Measurements from ENCODE around the gene SRI. TPM values are rescaled to one million over a fixed set of nuclear protein-coding genes. Genes with fewer than 3 reads are reported as not detected.
A peak's percentile ranks its signal among the peaks of the same experiment; 100 is the strongest.
"Not testable (repeated sequence)": the region's sequence is repeated elsewhere in the genome, so short reads cannot be mapped to it uniquely, and the experiment has no call there.

Gene SRI
- 100 to 1,000 TPM; 369 to 809 (median 670) TPM for total RNA-seq
- long read RNA-seq, donor 1, transcript SRI-202 (8 exons, 653 nt): major isoform, 105 of 186 reads
- long read RNA-seq, donor 1, transcript SRI-201 (8 exons, 2,010 nt): minor isoform, 60 of 186 reads
- long read RNA-seq, donor 1, partial matches to known transcripts: 3 of 186 reads
- long read RNA-seq, donor 1, other reads (novel, unspliced or antisense): 15 of 186 reads
- long read RNA-seq, donor 2, transcript SRI-210 (7 exons, 570 nt): minor isoform, 19 of 427 reads
- long read RNA-seq, donor 2, transcript SRI-202 (8 exons, 653 nt): major isoform, 280 of 427 reads
- long read RNA-seq, donor 2, transcript SRI-201 (8 exons, 2,010 nt): minor isoform, 82 of 427 reads
- long read RNA-seq, donor 2, partial matches to known transcripts: 11 of 427 reads
- long read RNA-seq, donor 2, other reads (novel, unspliced or antisense): 33 of 427 reads

- peak; percentile 88 for TF ChIP-seq CTCF (IDR thresholded peaks at IDR 0.05)
- ATAC-seq: peak; percentile 96
- no peaks in the 10 kb centered on the region for H3K36me3 ChIP-seq (ENCODE audit: low read depth)
- H3K4me1 ChIP-seq (ENCODE audit: low read depth): peaks cover 6% of the 10 kb centered on the region
- H3K4me3 ChIP-seq: peak within 1 kb of the TSS; percentile 65
- intact Hi-C loops (cut with DNase I, micrococcal nuclease): no loop called here
- no peaks in the 10 kb centered on the region for H3K9me3 ChIP-seq
- DNase-seq: peak; percentile 91 to 95 (median 92)
Measured at GRCh38 chr7:88219781-88220747, at the start of gene SRI. Gene SRI (minus strand): TSS chr7:88220038. CDS start chr7:88220026, 12 bp downstream.

- intact Hi-C loops (cut with DNase I, micrococcal nuclease): no loop called here
- DNase-seq (no peak), ATAC-seq (no peak)
- no peak for TF ChIP-seq CTCF (IDR thresholded peaks at IDR 0.05)
- Histone ChIP-seq H3K9me3 (no peaks in the 10 kb centered on the region), H3K36me3 (ENCODE audit: low read depth) (no peaks in the 10 kb centered on the region), H3K4me3 (no peak overlapping the region), H3K4me1 (ENCODE audit: low read depth) (no peaks in the 10 kb centered on the region)
Measured at GRCh38 chr7:88269586-88269985, 49.7 kb upstream of the SRI start.

- no peaks in the 10 kb centered on the region for H3K4me1 ChIP-seq (ENCODE audit: low read depth)
- peak; percentile 24 for ATAC-seq
- no peak overlapping the region for H3K4me3 ChIP-seq
- no peaks in the 10 kb centered on the region for H3K9me3 ChIP-seq
- TF ChIP-seq CTCF (IDR thresholded peaks at IDR 0.05): no peak
- peak in 1 of 3 donors; percentile 2 for DNase-seq
- H3K36me3 ChIP-seq (ENCODE audit: low read depth): no peaks in the 10 kb centered on the region
- intact Hi-C loops (cut with DNase I, micrococcal nuclease): no loop called here
Measured at GRCh38 chr7:88268858-88269257, 49.0 kb upstream of the SRI start.

- H3K36me3 ChIP-seq (ENCODE audit: low read depth): no peaks in the 10 kb centered on the region
- ATAC-seq: no peak
- intact Hi-C loops (cut with DNase I, micrococcal nuclease): no loop called here
- H3K9me3 ChIP-seq: no peaks in the 10 kb centered on the region
- no peaks in the 10 kb centered on the region for H3K4me1 ChIP-seq (ENCODE audit: low read depth)
- no peak overlapping the region for H3K4me3 ChIP-seq
- TF ChIP-seq CTCF (IDR thresholded peaks at IDR 0.05): no peak
- no peak for DNase-seq
Measured at GRCh38 chr7:88268051-88268450, 48.2 kb upstream of the SRI start.

- H3K4me3 ChIP-seq: no peak overlapping the region
- intact Hi-C loops (cut with DNase I, micrococcal nuclease): no loop called here
- H3K4me1 ChIP-seq (ENCODE audit: low read depth): no peaks in the 10 kb centered on the region
- no peaks in the 10 kb centered on the region for H3K9me3 ChIP-seq
- ATAC-seq (no peak), DNase-seq (no peak)
- no peak for TF ChIP-seq CTCF (IDR thresholded peaks at IDR 0.05)
- H3K36me3 ChIP-seq (ENCODE audit: low read depth): no peaks in the 10 kb centered on the region
Measured at GRCh38 chr7:88267421-88267820, 47.6 kb upstream of the SRI start.

GRCh38 chr7:88264987-88265386 lies 45.1 kb upstream of the SRI start:
- H3K36me3 ChIP-seq (ENCODE audit: low read depth); intact Hi-C loops (cut with DNase I, micrococcal nuclease); H3K4me3 ChIP-seq; H3K9me3 ChIP-seq; DNase-seq; ATAC-seq; H3K4me1 ChIP-seq (ENCODE audit: low read depth): not testable (repeated sequence)
